Neural progenitor cell (in vitro differentiated cells): ENCODE measurements around the gene CBR4. TPM values are rescaled to one million over a fixed set of nuclear protein-coding genes. Genes with fewer than 3 reads are reported as not detected.
A peak's percentile ranks its signal among the peaks of the same experiment; 100 is the strongest.
"Not testable (repeated sequence)": the region's sequence is repeated elsewhere in the genome, so short reads cannot be mapped to it uniquely, and the experiment has no call there.

Experiments used
- DNase-seq: peaks from one replicate; pipeline ENCODE4 v3.0.0-alpha.2; 2016; ENCODE audit warnings: low spot score
- H2AFZ ChIP-seq: fragments of 200-600 bp; sonication (generic); replicated peaks from 2 replicates; pipeline ENCODE4 v1.6.1; 2016; ENCODE audit warnings: antibody characterized with exemption
- H3F3A ChIP-seq: fragments of 200-600 bp; sonication (generic); 2 replicates; pipeline ENCODE4 v1.6.1; 2016; ENCODE audit warnings: antibody characterized with exemption, low read depth
- H3K27ac ChIP-seq: fragments of 200-600 bp; sonication (generic); 2 replicates; pipeline ENCODE4 v1.5.1; 2016; ENCODE audit warnings: mild to moderate bottlenecking
- H3K27me3 ChIP-seq: fragments of 200-600 bp; sonication (generic); 2 replicates; pipeline ENCODE4 v1.6.1; 2016; ENCODE audit warnings: mild to moderate bottlenecking, moderate library complexity
- H3K36me3 ChIP-seq: fragments of 200-600 bp; sonication (generic); 2 replicates; pipeline ENCODE4 v1.5.1; 2016
- H3K4me1 ChIP-seq: fragments of 200-600 bp; sonication (generic); 2 replicates; pipeline ENCODE4 v1.6.1; 2016; ENCODE audit warnings: mixed run types
- H3K4me2 ChIP-seq: fragments of 200-600 bp; sonication (generic); 2 replicates; pipeline ENCODE4 v1.6.1; 2016
- H3K4me3 ChIP-seq: fragments of 200-600 bp; sonication (generic); 2 replicates; pipeline ENCODE4 v1.5.1; 2016
- H3K79me2 ChIP-seq: fragments of 200-600 bp; sonication (generic); 2 replicates; pipeline ENCODE4 v1.6.1; 2016; ENCODE audit warnings: low read depth
- H3K9ac ChIP-seq: fragments of 200-600 bp; sonication (generic); 2 replicates; pipeline ENCODE4 v1.6.1; 2016
- H3K9me3 ChIP-seq: fragments of 200-600 bp; sonication (generic); 2 replicates; pipeline ENCODE4 v1.5.1; 2016; ENCODE audit warnings: low read depth
- H4K20me1 ChIP-seq: fragments of 200-600 bp; sonication (generic); 2 replicates; pipeline ENCODE4 v1.6.1; 2016; ENCODE audit warnings: low read depth
- H3K27ac Mint-ChIP-seq: 3 replicates; pipeline ENCODE4 v1.8.0; 2021; ENCODE audit warnings: mixed read lengths
- H3K27me3 Mint-ChIP-seq: 2 replicates; pipeline ENCODE4 v1.8.0; 2022; ENCODE audit warnings: low read depth, mild to moderate bottlenecking, inconsistent platforms, moderate library complexity, mixed read lengths; ENCODE audit not compliant: insufficient read depth
- H3K36me3 Mint-ChIP-seq: 3 replicates; pipeline ENCODE4 v1.8.0; 2021; ENCODE audit warnings: mixed read lengths
- H3K4me1 Mint-ChIP-seq: 3 replicates; pipeline ENCODE4 v1.8.0; 2021; ENCODE audit warnings: mixed read lengths
- H3K4me3 Mint-ChIP-seq: 3 replicates; pipeline ENCODE4 v1.8.0; 2021; ENCODE audit warnings: mild to moderate bottlenecking, moderate library complexity, mixed read lengths
- H3K9me3 Mint-ChIP-seq: 3 replicates; pipeline ENCODE4 v1.8.0; 2020; ENCODE audit warnings: mixed read lengths
- EZH2 ChIP-seq: fragments of 200-600 bp; sonication (generic); IDR thresholded peaks from 2 replicates; pipeline ENCODE4 v1.6.1; 2017; ENCODE audit warnings: antibody characterized with exemption, mild to moderate bottlenecking, moderate library complexity
- EZH2phosphoT487 ChIP-seq: fragments of 200-600 bp; sonication (generic); IDR thresholded peaks from 2 replicates; pipeline ENCODE4 v1.6.1; 2017; ENCODE audit warnings: antibody characterized with exemption
- total RNA-seq: library from RNA; depleted of rRNA; stranded (reverse); fragments of >200 nt; gene quantifications from 2 replicates; pipeline ENCODE4 v1.2.3, GENCODE V29; 2015; ENCODE audit warnings: low replicate concordance
- TF ChIP-seq, protein P1 (sequence below): fragments of 200-600 bp; sonication (generic); IDR thresholded peaks from 2 replicates; pipeline ENCODE4 v1.5.1; 2017; ENCODE audit warnings: antibody characterized with exemption, mild to moderate bottlenecking

CBR4 gene
- total RNA-seq, 1 donor from 2014 or later, result 66.4 TPM

- H4K20me1 ChIP-seq, result no peaks in the 10 kb centered on the region
- TF ChIP-seq EZH2, result no peak
- TF ChIP-seq, protein P1, sequence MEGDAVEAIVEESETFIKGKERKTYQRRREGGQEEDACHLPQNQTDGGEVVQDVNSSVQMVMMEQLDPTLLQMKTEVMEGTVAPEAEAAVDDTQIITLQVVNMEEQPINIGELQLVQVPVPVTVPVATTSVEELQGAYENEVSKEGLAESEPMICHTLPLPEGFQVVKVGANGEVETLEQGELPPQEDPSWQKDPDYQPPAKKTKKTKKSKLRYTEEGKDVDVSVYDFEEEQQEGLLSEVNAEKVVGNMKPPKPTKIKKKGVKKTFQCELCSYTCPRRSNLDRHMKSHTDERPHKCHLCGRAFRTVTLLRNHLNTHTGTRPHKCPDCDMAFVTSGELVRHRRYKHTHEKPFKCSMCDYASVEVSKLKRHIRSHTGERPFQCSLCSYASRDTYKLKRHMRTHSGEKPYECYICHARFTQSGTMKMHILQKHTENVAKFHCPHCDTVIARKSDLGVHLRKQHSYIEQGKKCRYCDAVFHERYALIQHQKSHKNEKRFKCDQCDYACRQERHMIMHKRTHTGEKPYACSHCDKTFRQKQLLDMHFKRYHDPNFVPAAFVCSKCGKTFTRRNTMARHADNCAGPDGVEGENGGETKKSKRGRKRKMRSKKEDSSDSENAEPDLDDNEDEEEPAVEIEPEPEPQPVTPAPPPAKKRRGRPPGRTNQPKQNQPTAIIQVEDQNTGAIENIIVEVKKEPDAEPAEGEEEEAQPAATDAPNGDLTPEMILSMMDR, result no peak
- TF ChIP-seq EZH2phosphoT487, result no peak
Observed at GRCh38 chr4:168960716-168961115, 49.3 kb downstream of the CBR4 start.

GRCh38 chr4:168955674-168956073 lies 54.4 kb downstream of the CBR4 start:
- peaks cover 17% of the 10 kb centered on the region for H3K36me3 Mint-ChIP-seq
- TF ChIP-seq EZH2, result no peak
- no peak for TF ChIP-seq EZH2phosphoT487
- TF ChIP-seq, protein P1, result no peak
- Histone ChIP-seq H3K9ac (no peak overlapping the region), H3K9me3 (peaks cover 9% of the 10 kb centered on the region), H3K36me3 (no peaks in the 10 kb centered on the region), H3K4me2 (no peak overlapping the region), H3K27ac (no peak overlapping the region), H3F3A (no peaks in the 10 kb centered on the region), H3K27me3 (no peaks in the 10 kb centered on the region), H3K4me1 (no peaks in the 10 kb centered on the region), H2AFZ (no peak overlapping the region), H3K4me3 (no peak overlapping the region), H4K20me1 (no peaks in the 10 kb centered on the region), H3K79me2 (no peaks in the 10 kb centered on the region)
- no peaks in the 10 kb centered on the region for H3K27me3 Mint-ChIP-seq
- DNase-seq, result no peak
- H3K27ac Mint-ChIP-seq, result peak overlapping the region; percentile 50
- peaks cover 18% of the 10 kb centered on the region for H3K9me3 Mint-ChIP-seq
- no peaks in the 10 kb centered on the region for H3K4me1 Mint-ChIP-seq
- no peak overlapping the region for H3K4me3 Mint-ChIP-seq

More at GRCh38 chr4:168960716-168961115, 49.3 kb downstream of the CBR4 start:
- no peak overlapping the region for H3K4me3 Mint-ChIP-seq
- H3K9me3 ChIP-seq, result no peaks in the 10 kb centered on the region
- no peak overlapping the region for H3K4me3 ChIP-seq
- no peaks in the 10 kb centered on the region for H3K4me1 ChIP-seq
- H3K9ac ChIP-seq, result no peak overlapping the region
- H3K27ac Mint-ChIP-seq, result no peak overlapping the region
- no peak overlapping the region for H3K4me2 ChIP-seq
- no peak for DNase-seq
- H3K36me3 Mint-ChIP-seq, result peaks cover 18% of the 10 kb centered on the region
- no peaks in the 10 kb centered on the region for H3K36me3 ChIP-seq
- no peak overlapping the region for H2AFZ ChIP-seq
- no peaks in the 10 kb centered on the region for H3K27me3 ChIP-seq
- no peaks in the 10 kb centered on the region for H3K27me3 Mint-ChIP-seq
- H3K27ac ChIP-seq, result no peak overlapping the region
- no peaks in the 10 kb centered on the region for H3F3A ChIP-seq
- peaks cover 12% of the 10 kb centered on the region for H3K9me3 Mint-ChIP-seq
- H3K4me1 Mint-ChIP-seq, result no peaks in the 10 kb centered on the region
- H3K79me2 ChIP-seq, result no peaks in the 10 kb centered on the region

DNA sequence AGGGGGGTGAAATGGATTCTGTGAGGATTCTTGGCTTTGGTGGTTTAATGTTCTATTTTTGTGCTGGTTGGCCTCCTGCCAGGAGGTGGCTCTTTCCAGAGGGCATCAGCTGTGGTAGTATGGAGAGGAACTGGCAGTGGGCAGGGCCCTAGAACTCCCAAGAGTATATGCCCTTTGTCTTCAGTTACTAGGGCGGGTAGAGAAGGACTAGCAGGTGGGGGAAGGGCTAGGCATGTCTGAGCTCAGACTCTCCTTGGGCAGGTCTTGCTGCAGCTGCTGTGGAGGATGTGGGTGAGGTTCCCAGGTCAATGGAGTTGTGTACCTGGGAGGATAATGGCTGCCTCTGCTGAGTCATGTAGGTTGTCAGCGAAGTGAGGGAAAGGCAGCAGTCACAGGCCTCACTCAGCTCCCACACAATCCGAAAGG lies 57.2 kb downstream of the CBR4 start:
- not testable (repeated sequence) for H3K4me1 ChIP-seq, H3K27me3 ChIP-seq, H4K20me1 ChIP-seq, H3K27me3 Mint-ChIP-seq, H3K9ac ChIP-seq, H3K4me3 ChIP-seq, H3K79me2 ChIP-seq, H2AFZ ChIP-seq, H3K36me3 ChIP-seq, H3K27ac ChIP-seq, H3F3A ChIP-seq, H3K4me3 Mint-ChIP-seq, H3K4me2 ChIP-seq, DNase-seq, H3K9me3 ChIP-seq, H3K4me1 Mint-ChIP-seq
- Mint-ChIP-seq H3K9me3 (peaks cover 39% of the 10 kb centered on the region), H3K27ac (peak overlapping the region; percentile 42), H3K36me3 (peaks cover 20% of the 10 kb centered on the region)

DNA sequence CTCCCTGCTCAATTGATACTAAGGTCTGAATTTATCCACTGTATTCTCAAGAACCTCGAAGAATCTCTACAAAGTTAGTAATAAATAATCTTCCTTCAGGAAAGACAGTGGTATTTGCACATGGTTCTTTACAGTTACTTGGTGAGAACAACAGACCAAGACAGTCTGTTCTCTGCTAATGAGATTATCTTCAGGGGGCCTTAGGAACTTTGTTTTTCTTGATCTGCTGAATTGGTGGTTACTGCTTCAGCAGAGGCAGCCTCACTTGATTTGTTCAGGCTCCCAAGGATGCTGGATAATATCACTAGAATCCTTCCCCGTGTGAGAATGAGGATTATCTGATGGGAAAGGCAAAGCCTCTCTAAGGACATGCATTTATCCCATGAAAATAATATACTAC lies 64.8 kb downstream of the CBR4 start:
- peak overlapping the region; percentile 56 for H3K27ac ChIP-seq
- peaks cover 34% of the 10 kb centered on the region for H3K9me3 Mint-ChIP-seq
- no peaks in the 10 kb centered on the region for H3K27me3 Mint-ChIP-seq
- no peaks in the 10 kb centered on the region for H3K27me3 ChIP-seq
- peaks cover 9% of the 10 kb centered on the region for H3K4me1 Mint-ChIP-seq
- H3K27ac Mint-ChIP-seq, result no peak overlapping the region
- TF ChIP-seq, protein P1, result no peak
- TF ChIP-seq EZH2phosphoT487 (no peak), EZH2 (no peak)
- DNase-seq, result peak; percentile 72
- H3K4me3 Mint-ChIP-seq, result no peak overlapping the region
- no peaks in the 10 kb centered on the region for H3K9me3 ChIP-seq
- no peaks in the 10 kb centered on the region for H3K36me3 ChIP-seq
- H3K4me1 ChIP-seq, result peaks cover 17% of the 10 kb centered on the region
- H4K20me1 ChIP-seq, result no peaks in the 10 kb centered on the region
- no peak overlapping the region for H2AFZ ChIP-seq
- H3K4me3 ChIP-seq, result no peak overlapping the region
- H3K36me3 Mint-ChIP-seq, result peaks cover 16% of the 10 kb centered on the region
- H3F3A ChIP-seq, result peaks cover 19% of the 10 kb centered on the region
- no peak overlapping the region for H3K9ac ChIP-seq
- H3K4me2 ChIP-seq, result peak overlapping the region; percentile 32
- no peaks in the 10 kb centered on the region for H3K79me2 ChIP-seq
